Cardiac septum (tissue), 1 donor: ENCODE data around the gene CRTC3. TPM values are rescaled to one million over a fixed set of nuclear protein-coding genes. Genes with fewer than 3 reads are reported as not detected.
"Not testable (repeated sequence)": the region's sequence is repeated elsewhere in the genome, so short reads cannot be mapped to it uniquely, and the experiment has no call there.

Experiments used
- DNase-seq: peaks from one replicate; pipeline ENCODE4 v3.0.0-alpha.2; 2020; ENCODE audit warnings: low spot score
- intact Hi-C: fragments of 100-400 bp; cut with DNase I; formaldehyde crosslinking; loops from one replicate; pipeline ENCODE4 v1.14.0; 2022
- total RNA-seq: library from RNA; stranded (reverse); fragmentation: NEBNext Ultra II Directional; extraction: Animal tissue kit (Norgen Biotek cat#: 25700); gene quantifications from one replicate; pipeline ENCODE4 v1.2.1, GENCODE V29; 2021
- donor health status: DM: no; HTN: no; CAD: no.

The CRTC3 gene
- total RNA-seq, 1 donor from 2014 or later = 30.4 TPM

GRCh38 chr15:90513448-90513847 lies 16.3 kb upstream of the CRTC3 start:
- intact Hi-C loops = no loop called here

GRCh38 chr15:90513893-90514292 lies 15.8 kb upstream of the CRTC3 start:
- DNase-seq, intact Hi-C loops: not testable (repeated sequence)

More at GRCh38 chr15:90513448-90513847, 16.3 kb upstream of the CRTC3 start:
- DNase-seq = no peak

GRCh38 chr15:90519688-90520087 lies 10.0 kb upstream of the CRTC3 start:
- no peak for DNase-seq
- intact Hi-C loops = no loop called here

GRCh38 chr15:90520365-90520764 lies 9.4 kb upstream of the CRTC3 start:
- intact Hi-C loops = no loop called here
- DNase-seq = no peak

GRCh38 chr15:90523373-90523772 lies 6.3 kb upstream of the CRTC3 start:
- DNase-seq = no peak
- intact Hi-C loops = no loop called here

- intact Hi-C loops, DNase-seq: not testable (repeated sequence)
Measured at GRCh38 chr15:90524018-90524803, 5.5 kb upstream of the CRTC3 start.

- intact Hi-C loops = no loop called here
- DNase-seq = no peak
Measured at GRCh38 chr15:90529011-90529370, 732 bp upstream of the CRTC3 start.

- intact Hi-C loops = loop anchor here (1.0 kb wide), 1 partner anchor 65 kb away; no protein-coding TSS in a partner anchor
Measured at GRCh38 chr15:90530250-90531051, 728 bp downstream of the CRTC3 start.

GRCh38 chr15:90531147-90531546 lies 1.4 kb downstream of the CRTC3 start:
- intact Hi-C loops = no loop called here

More at GRCh38 chr15:90530250-90531051, 728 bp downstream of the CRTC3 start:
- peak; percentile 83 for DNase-seq

GRCh38 chr15:90535254-90535653 lies 5.5 kb downstream of the CRTC3 start:
- no peak for DNase-seq
- intact Hi-C loops = no loop called here

More at GRCh38 chr15:90531147-90531546, 1.4 kb downstream of the CRTC3 start:
- no peak for DNase-seq

GRCh38 chr15:90539789-90540188 lies 10.1 kb downstream of the CRTC3 start:
- intact Hi-C loops = no loop called here
- DNase-seq = no peak

GRCh38 chr15:90540768-90541167 lies 11.0 kb downstream of the CRTC3 start:
- intact Hi-C loops = no loop called here

GRCh38 chr15:90545095-90545494 lies 15.4 kb downstream of the CRTC3 start:
- DNase-seq = no peak
- intact Hi-C loops = no loop called here

More at GRCh38 chr15:90540768-90541167, 11.0 kb downstream of the CRTC3 start:
- DNase-seq = no peak

GRCh38 chr15:90547540-90547939 lies 17.8 kb downstream of the CRTC3 start:
- DNase-seq = no peak
- intact Hi-C loops = no loop called here

- intact Hi-C loops = no loop called here
- DNase-seq = no peak
Measured at GRCh38 chr15:90550919-90551318, 21.2 kb downstream of the CRTC3 start.

- no peak for DNase-seq
- intact Hi-C loops = no loop called here
Measured at GRCh38 chr15:90552162-90552928, 22.6 kb downstream of the CRTC3 start.

- DNase-seq = no peak
- intact Hi-C loops = no loop called here
Measured at GRCh38 chr15:90552929-90553211, 23.1 kb downstream of the CRTC3 start.

- intact Hi-C loops = no loop called here
- no peak for DNase-seq
Measured at GRCh38 chr15:90553248-90553745, 23.6 kb downstream of the CRTC3 start.

GRCh38 chr15:90557186-90558084 lies 27.7 kb downstream of the CRTC3 start:
- DNase-seq = peak; percentile 88
- intact Hi-C loops = no loop called here
